KMS-11 (cell line): ENCODE measurements around the gene SYAP1.
"Not testable (repeated sequence)": the region's sequence is repeated elsewhere in the genome, so short reads cannot be mapped to it uniquely, and the experiment has no call there.

Experiments
- H2AFZ ChIP-seq: fragments of 200-600 bp; sonication (generic); 2 replicates; pipeline ENCODE4 v1.6.1; 2016; ENCODE audit warnings: antibody characterized with exemption, mixed run types, low read depth
- H3K27ac ChIP-seq: fragments of 200-600 bp; sonication (generic); 2 replicates; pipeline ENCODE4 v1.6.1; 2016; ENCODE audit warnings: mild to moderate bottlenecking, mixed run types
- H3K27me3 ChIP-seq: fragments of 200-600 bp; sonication (generic); 2 replicates; pipeline ENCODE4 v1.6.1; 2017; ENCODE audit warnings: mild to moderate bottlenecking, low read depth, mixed run types, moderate library complexity; ENCODE audit not compliant: insufficient read depth
- H3K36me3 ChIP-seq: fragments of 200-600 bp; sonication (generic); 2 replicates; pipeline ENCODE4 v1.6.1; 2017; ENCODE audit warnings: mild to moderate bottlenecking, mixed run types; ENCODE audit not compliant: insufficient read depth
- H3K4me1 ChIP-seq: fragments of 200-600 bp; sonication (generic); 2 replicates; pipeline ENCODE4 v1.6.1; 2016; ENCODE audit warnings: mild to moderate bottlenecking, low read depth, mixed run types; ENCODE audit not compliant: poor library complexity, severe bottlenecking
- H3K4me2 ChIP-seq: fragments of 200-600 bp; sonication (generic); 2 replicates; pipeline ENCODE4 v1.7.0; 2016; ENCODE audit warnings: mild to moderate bottlenecking, mixed run types
- H3K4me3 ChIP-seq: fragments of 200-600 bp; sonication (generic); IDR thresholded peaks from 2 replicates; pipeline ENCODE4 v1.6.1; 2017; ENCODE audit warnings: low read depth, low read length, mixed read lengths; ENCODE audit not compliant: insufficient read depth
- H3K79me2 ChIP-seq: fragments of 200-600 bp; sonication (generic); 2 replicates; pipeline ENCODE4 v1.6.1; 2016; ENCODE audit warnings: low read depth, mixed run types; ENCODE audit not compliant: insufficient read depth
- H3K9ac ChIP-seq: fragments of 200-600 bp; sonication (generic); 2 replicates; pipeline ENCODE4 v1.6.1; 2016; ENCODE audit warnings: mild to moderate bottlenecking, mixed run types
- H4K20me1 ChIP-seq: fragments of 200-600 bp; sonication (generic); 2 replicates; pipeline ENCODE4 v1.6.1; 2016; ENCODE audit warnings: mild to moderate bottlenecking, mixed run types; ENCODE audit not compliant: insufficient read depth
- CTCF ChIP-seq: fragments of 200-600 bp; sonication (generic); conservative IDR thresholded peaks from 2 replicates; pipeline ENCODE4 v1.6.1; 2017; ENCODE audit warnings: low read depth, mild to moderate bottlenecking, antibody characterized with exemption, low read length, moderate library complexity, mixed read lengths

The SYAP1 gene

GRCh38 chrX:16774746-16775145 is 55.3 kb downstream of the SYAP1 start:
- no peak overlapping the region for H3K9ac ChIP-seq
- H3K27ac ChIP-seq = no peak overlapping the region
- no peaks in the 10 kb centered on the region for H3K27me3 ChIP-seq
- no peak overlapping the region for H3K4me2 ChIP-seq
- H3K4me1 ChIP-seq = no peaks in the 10 kb centered on the region
- no peaks in the 10 kb centered on the region for H3K79me2 ChIP-seq
- H4K20me1 ChIP-seq = no peaks in the 10 kb centered on the region
- no peak for TF ChIP-seq CTCF
- no peaks in the 10 kb centered on the region for H3K36me3 ChIP-seq
- H3K4me3 ChIP-seq = no peak overlapping the region
- no peak overlapping the region for H2AFZ ChIP-seq

- Histone ChIP-seq H3K79me2 (no peaks in the 10 kb centered on the region), H3K9ac (no peak overlapping the region), H4K20me1 (no peaks in the 10 kb centered on the region), H3K27me3 (no peaks in the 10 kb centered on the region), H3K36me3 (no peaks in the 10 kb centered on the region), H2AFZ (no peak overlapping the region), H3K4me2 (no peak overlapping the region), H3K4me3 (no peak overlapping the region), H3K4me1 (no peaks in the 10 kb centered on the region), H3K27ac (no peak overlapping the region)
- TF ChIP-seq CTCF = no peak
Measured at GRCh38 chrX:16778545-16778944, 59.1 kb downstream of the SYAP1 start.

DNA sequence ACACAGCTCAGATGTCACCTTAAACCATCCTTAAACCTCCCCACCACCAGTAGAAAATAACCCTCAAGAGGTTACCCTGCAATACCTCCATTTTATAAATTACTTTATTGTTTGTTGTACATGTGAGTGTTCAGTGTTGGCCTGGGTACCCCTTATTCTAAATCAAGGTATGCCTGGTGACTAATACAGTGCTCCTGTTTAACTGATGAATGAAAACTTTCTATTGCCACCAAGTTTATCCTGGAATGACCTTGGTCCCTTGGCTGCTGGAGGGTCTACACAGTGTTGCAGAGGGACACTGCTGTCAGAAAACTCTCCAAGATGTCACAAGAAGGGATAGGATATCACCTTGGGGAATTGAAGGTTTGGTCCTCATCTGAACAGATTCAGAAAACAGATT is 59.6 kb downstream of the SYAP1 start:
- H3K4me1 ChIP-seq = no peaks in the 10 kb centered on the region
- H4K20me1 ChIP-seq = no peaks in the 10 kb centered on the region
- no peak overlapping the region for H3K4me2 ChIP-seq
- no peak overlapping the region for H3K27ac ChIP-seq
- H3K79me2 ChIP-seq = no peaks in the 10 kb centered on the region
- no peak for TF ChIP-seq CTCF
- H3K4me3 ChIP-seq = no peak overlapping the region
- H2AFZ ChIP-seq = no peak overlapping the region
- no peaks in the 10 kb centered on the region for H3K36me3 ChIP-seq
- H3K9ac ChIP-seq = no peak overlapping the region
- no peaks in the 10 kb centered on the region for H3K27me3 ChIP-seq

DNA sequence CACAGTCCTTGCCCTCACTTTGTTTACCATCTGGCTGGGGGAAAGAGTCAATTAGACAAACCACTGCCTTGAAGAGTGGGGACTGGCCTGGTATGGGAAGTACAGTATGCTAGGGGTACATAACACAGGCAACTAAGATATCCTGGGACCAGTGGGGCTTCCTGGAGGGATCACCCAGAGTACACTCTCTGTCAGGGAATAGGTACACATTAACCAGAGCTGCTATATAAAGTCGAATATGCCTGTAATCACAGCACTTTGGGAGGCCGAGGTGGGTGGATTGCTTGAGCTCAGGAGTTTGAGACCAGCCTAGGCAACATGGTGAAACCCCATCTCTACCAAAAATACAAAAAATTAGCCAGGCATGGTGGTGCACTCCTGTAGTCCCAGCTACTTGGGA is 60.4 kb downstream of the SYAP1 start:
- H3K27me3 ChIP-seq = not testable (repeated sequence)

GRCh38 chrX:16783452-16783851 is 64.0 kb downstream of the SYAP1 start:
- no peaks in the 10 kb centered on the region; the same call in 1 of the 2 replicates for H4K20me1 ChIP-seq
- H3K27ac ChIP-seq = no peak overlapping the region
- no peaks in the 10 kb centered on the region for H3K27me3 ChIP-seq
- no peaks in the 10 kb centered on the region for H3K36me3 ChIP-seq
- no peak overlapping the region for H3K9ac ChIP-seq
- H3K4me2 ChIP-seq = no peak overlapping the region
- no peak for TF ChIP-seq CTCF
- H3K4me1 ChIP-seq = peaks cover 10% of the 10 kb centered on the region
- H3K4me3 ChIP-seq = no peak overlapping the region
- no peak overlapping the region for H2AFZ ChIP-seq
- peaks cover 15% of the 10 kb centered on the region for H3K79me2 ChIP-seq

More for the DNA sequence above, 60.4 kb downstream of the SYAP1 start:
- not testable (repeated sequence) for H3K27ac ChIP-seq, H3K4me2 ChIP-seq, H3K9ac ChIP-seq, H3K36me3 ChIP-seq, H4K20me1 ChIP-seq, H3K79me2 ChIP-seq, H3K4me3 ChIP-seq, H2AFZ ChIP-seq, H3K4me1 ChIP-seq

GRCh38 chrX:16784440-16784839 is 65.0 kb downstream of the SYAP1 start:
- not testable (repeated sequence) for H3K4me3 ChIP-seq, H3K9ac ChIP-seq, H3K4me2 ChIP-seq, H3K27me3 ChIP-seq, H4K20me1 ChIP-seq, H2AFZ ChIP-seq, H3K36me3 ChIP-seq, H3K27ac ChIP-seq
- Histone ChIP-seq H3K79me2 (peaks cover 25% of the 10 kb centered on the region), H3K4me1 (peaks cover 20% of the 10 kb centered on the region)
